Body of pancreas (tissue), 4 donors: ENCODE results near the gene AGAP1. TPM values are rescaled to one million over a fixed set of nuclear protein-coding genes. Genes with fewer than 3 reads are reported as not detected.

ENCODE experiments used
- ATAC-seq: fragments of 150-250 bp; one replicate; pipeline ENCODE4 v1.9.1; 2016
- DNase-seq, 4 donors: peaks; one replicate each; pipeline ENCODE4 v3.0.0-alpha.2; 2019
- H3K27ac ChIP-seq, 4 donors: fragments of 200-600 bp; sonication (generic); 1 replicate in 3 of 4; 2 replicates in 1 of 4; pipeline versions ENCODE4 v1.5.1 to v1.6.1; 2016 to 2019; ENCODE audit warnings: mild to moderate bottlenecking in 1 of 4, mixed read lengths in 1 of 4, moderate library complexity in 1 of 4
- H3K27me3 ChIP-seq, 2 donors: fragments of 200-600 bp; sonication (generic); one replicate each; pipeline ENCODE4 v1.6.0; 2016; ENCODE audit warnings: mild to moderate bottlenecking in 1 of 2
- H3K36me3 ChIP-seq, 2 donors: fragments of 200-600 bp; sonication (generic); replicated peaks in 1 of 2; 2 replicates each; pipeline ENCODE4 v1.5.1; 2016; ENCODE audit warnings: low read depth in 2 of 2; ENCODE audit not compliant: insufficient read depth in 1 of 2
- H3K4me1 ChIP-seq: fragments of 200-600 bp; sonication (generic); one replicate; pipeline ENCODE4 v1.6.0; 2016
- H3K4me3 ChIP-seq, 2 donors: fragments of 200-600 bp; sonication (generic); 1 replicate in 1 of 2; 2 replicates in 1 of 2; pipeline ENCODE4 v1.5.1; 2016 to 2019
- H3K9me3 ChIP-seq, 3 donors: fragments of 200-600 bp; sonication (generic); 1 replicate in 2 of 3; 2 replicates in 1 of 3; pipeline ENCODE4 v1.5.1; 2016
- CTCF ChIP-seq, 7 experiments: fragments of 450-650 bp in 4 of 7; fragments of 200-600 bp in 3 of 7; sonication (generic) in 3 of 7; IDR thresholded peaks; one replicate each; pipeline ENCODE4 v1.5.1; 2016 to 2019; ENCODE audit warnings: antibody characterized with exemption in 7 of 7
- POLR2A ChIP-seq, 3 donors: fragments of 450-650 bp; IDR thresholded peaks; one replicate each; pipeline ENCODE4 v1.6.1; 2016; ENCODE audit warnings: antibody characterized with exemption in 3 of 3, mild to moderate bottlenecking in 2 of 3
- WGBS, 2 donors: methylation state at CpG; one replicate each; pipeline ENCODE4 v1.1.5; 2017; 5-methylcytosine and 5-hydroxymethylcytosine counted together
- intact Hi-C: fragments of 100-400 bp; cut with DNase I; formaldehyde crosslinking; loops from one replicate; pipeline ENCODE4 v1.15.1; 2023
- total RNA-seq, 2 donors: library from RNA; depleted of rRNA; stranded (reverse); fragments of >200 nt; gene quantifications; one replicate each; pipeline ENCODE4 v1.1.0, GENCODE V29; 2016

Gene AGAP1
- total RNA-seq, 2 donors from 2014 or later = 21.3 to 32.6 TPM

GRCh38 chr2:235518322-235519090, 24.7 kb downstream of the AGAP1 start:
- Histone ChIP-seq H3K4me1 (peaks cover 26% of the 10 kb centered on the region), H3K27me3 (no peaks in the 10 kb centered on the region), H3K36me3 (no peaks in the 10 kb centered on the region), H3K4me3 (no peak overlapping the region), H3K9me3 (no peaks in the 10 kb centered on the region), H3K27ac (peak overlapping the region in 1 of 4 donors; percentile 3)
- peak; percentile 30 for ATAC-seq
- TF ChIP-seq POLR2A (IDR thresholded peaks at IDR 0.05) (no peak), CTCF (IDR thresholded peaks at IDR 0.05) (no peak)
- WGBS, 2 donors = 50 to 57% methylated on average over 10 to 11 of the region's 11 CpGs
- intact Hi-C loops = no loop called here
- DNase-seq = no peak

- TF ChIP-seq CTCF (IDR thresholded peaks at IDR 0.05) = no peak
- TF ChIP-seq POLR2A (IDR thresholded peaks at IDR 0.05) = no peak
- no peak for DNase-seq
- intact Hi-C loops = no loop called here
- Histone ChIP-seq H3K36me3 (no peaks in the 10 kb centered on the region), H3K9me3 (no peaks in the 10 kb centered on the region), H3K27ac (no peak overlapping the region), H3K4me1 (peaks cover 20% of the 10 kb centered on the region), H3K27me3 (no peaks in the 10 kb centered on the region), H3K4me3 (no peak overlapping the region)
- 79 to 83% methylated on average over 6 of the region's 6 CpGs for WGBS, 2 donors
- ATAC-seq = no peak
These were observed 26.9 kb downstream of the AGAP1 start for GRCh38 chr2:235520787-235521186.

- DNase-seq (no peak), ATAC-seq (no peak)
- Histone ChIP-seq H3K4me3 (no peak overlapping the region), H3K9me3 (no peaks in the 10 kb centered on the region), H3K36me3 (no peaks in the 10 kb centered on the region), H3K27ac (no peak overlapping the region), H3K4me1 (peaks cover 20% of the 10 kb centered on the region), H3K27me3 (no peaks in the 10 kb centered on the region)
- intact Hi-C loops = no loop called here
- WGBS, 2 donors = 58 to 63% methylated on average over 6 of the region's 6 CpGs
- TF ChIP-seq CTCF (IDR thresholded peaks at IDR 0.05) = no peak
- no peak for TF ChIP-seq POLR2A (IDR thresholded peaks at IDR 0.05)
These were observed 28.0 kb downstream of the AGAP1 start for GRCh38 chr2:235521844-235522243.

- Histone ChIP-seq H3K4me3 (no peak overlapping the region), H3K36me3 (no peaks in the 10 kb centered on the region), H3K27me3 (no peaks in the 10 kb centered on the region), H3K9me3 (no peaks in the 10 kb centered on the region), H3K27ac (no peak overlapping the region), H3K4me1 (peaks cover 18% of the 10 kb centered on the region)
- intact Hi-C loops = no loop called here
- 94 to 95% methylated on average over 5 of the region's 5 CpGs for WGBS, 2 donors
- no peak for TF ChIP-seq CTCF (IDR thresholded peaks at IDR 0.05)
- no peak for TF ChIP-seq POLR2A (IDR thresholded peaks at IDR 0.05)
- no peak for DNase-seq
- no peak for ATAC-seq
These were observed 29.2 kb downstream of the AGAP1 start for GRCh38 chr2:235523021-235523420.
